ENCODE data around the gene PIMREG. TPM values are rescaled to one million over a fixed set of nuclear protein-coding genes. Genes with fewer than 3 reads are reported as not detected.

PIMREG gene
- total RNA-seq, 4 donors from 2014 or later: 0.31 to 0.59 TPM; not detected in 2

GRCh38 chr17:6448473-6448872 lies 4.2 kb downstream of the PIMREG start:
- Histone ChIP-seq H3K36me3 (peaks cover 0 to 2% of the 10 kb centered on the region in 2 donors), H3K27me3 (no peaks in the 10 kb centered on the region), H3K4me1 (peaks cover 0 to 14% (median 4%) of the 10 kb centered on the region in 3 donors), H3K4me3 (no peak overlapping the region), H3K9me3 (no peaks in the 10 kb centered on the region), H3K27ac (no peak overlapping the region)
- TF ChIP-seq, protein P1, sequence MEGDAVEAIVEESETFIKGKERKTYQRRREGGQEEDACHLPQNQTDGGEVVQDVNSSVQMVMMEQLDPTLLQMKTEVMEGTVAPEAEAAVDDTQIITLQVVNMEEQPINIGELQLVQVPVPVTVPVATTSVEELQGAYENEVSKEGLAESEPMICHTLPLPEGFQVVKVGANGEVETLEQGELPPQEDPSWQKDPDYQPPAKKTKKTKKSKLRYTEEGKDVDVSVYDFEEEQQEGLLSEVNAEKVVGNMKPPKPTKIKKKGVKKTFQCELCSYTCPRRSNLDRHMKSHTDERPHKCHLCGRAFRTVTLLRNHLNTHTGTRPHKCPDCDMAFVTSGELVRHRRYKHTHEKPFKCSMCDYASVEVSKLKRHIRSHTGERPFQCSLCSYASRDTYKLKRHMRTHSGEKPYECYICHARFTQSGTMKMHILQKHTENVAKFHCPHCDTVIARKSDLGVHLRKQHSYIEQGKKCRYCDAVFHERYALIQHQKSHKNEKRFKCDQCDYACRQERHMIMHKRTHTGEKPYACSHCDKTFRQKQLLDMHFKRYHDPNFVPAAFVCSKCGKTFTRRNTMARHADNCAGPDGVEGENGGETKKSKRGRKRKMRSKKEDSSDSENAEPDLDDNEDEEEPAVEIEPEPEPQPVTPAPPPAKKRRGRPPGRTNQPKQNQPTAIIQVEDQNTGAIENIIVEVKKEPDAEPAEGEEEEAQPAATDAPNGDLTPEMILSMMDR (IDR thresholded peaks at IDR 0.05): no peak
- no peak for TF ChIP-seq POLR2A (IDR thresholded peaks at IDR 0.05)
- no peak for ATAC-seq
- 89% methylated on average over 3 of the region's 6 CpGs; no CpG with 5 or more reads in 1 of the 2 donors for WGBS, 2 donors (ENCODE audit: low coverage in 1 of 2)

GRCh38 chr17:6449307-6449706 lies 5.1 kb downstream of the PIMREG start:
- Histone ChIP-seq H3K36me3 (peaks cover 0 to 10% of the 10 kb centered on the region in 2 donors), H3K27me3 (no peaks in the 10 kb centered on the region), H3K9me3 (no peaks in the 10 kb centered on the region), H3K27ac (no peak overlapping the region), H3K4me1 (peaks cover 0 to 7% (median 4%) of the 10 kb centered on the region in 3 donors), H3K4me3 (no peak overlapping the region)
- WGBS, 2 donors (ENCODE audit: low coverage in 1 of 2): 60 to 100% methylated on average over 1 to 4 of the region's 6 CpGs
- no peak for ATAC-seq
- TF ChIP-seq, protein P1 (IDR thresholded peaks at IDR 0.05): no peak
- TF ChIP-seq POLR2AphosphoS5 (IDR thresholded peaks at IDR 0.05): no peak
- no peak for TF ChIP-seq POLR2A (IDR thresholded peaks at IDR 0.05)
- no peak for TF ChIP-seq EP300 (IDR thresholded peaks at IDR 0.05)

- ATAC-seq: no peak
- no peak for TF ChIP-seq POLR2AphosphoS5 (IDR thresholded peaks at IDR 0.05)
- TF ChIP-seq EP300 (IDR thresholded peaks at IDR 0.05): no peak
- no peak for TF ChIP-seq POLR2A (IDR thresholded peaks at IDR 0.05)
- TF ChIP-seq, protein P1 (IDR thresholded peaks at IDR 0.05): no peak
- H3K9me3 ChIP-seq: no peaks in the 10 kb centered on the region
- H3K4me3 ChIP-seq: no peak overlapping the region
- no peak overlapping the region for H3K27ac ChIP-seq
- H3K4me1 ChIP-seq: peaks cover 0 to 11% (median 0%) of the 10 kb centered on the region in 3 donors
- peaks cover 0 to 20% of the 10 kb centered on the region in 2 donors for H3K36me3 ChIP-seq
- WGBS, 2 donors (ENCODE audit: low coverage in 1 of 2): 43 to 54% methylated on average over 6 to 10 of the region's 12 CpGs
- peaks cover 5% of the 10 kb centered on the region for H3K27me3 ChIP-seq
Observed at GRCh38 chr17:6450926-6451832, 6.9 kb downstream of the PIMREG start.

GRCh38 chr17:6452471-6453266 lies 8.4 kb downstream of the PIMREG start:
- peaks cover 0 to 22% (median 0%) of the 10 kb centered on the region in 3 donors for H3K4me1 ChIP-seq
- no peak for TF ChIP-seq POLR2A (IDR thresholded peaks at IDR 0.05)
- no peak for TF ChIP-seq EP300 (IDR thresholded peaks at IDR 0.05)
- TF ChIP-seq POLR2AphosphoS5 (IDR thresholded peaks at IDR 0.05): no peak
- TF ChIP-seq, protein P1 (IDR thresholded peaks at IDR 0.05): no peak
- H3K27me3 ChIP-seq: peaks cover 5% of the 10 kb centered on the region
- WGBS, 2 donors (ENCODE audit: low coverage in 1 of 2): 71 to 88% methylated on average over 8 to 9 of the region's 10 CpGs
- H3K4me3 ChIP-seq: no peak overlapping the region
- H3K36me3 ChIP-seq: peaks cover 0 to 20% of the 10 kb centered on the region in 2 donors
- H3K9me3 ChIP-seq: no peaks in the 10 kb centered on the region
- no peak for ATAC-seq
- no peak overlapping the region for H3K27ac ChIP-seq
